Measurements from ENCODE around the gene OST4. TPM values are rescaled to one million over a fixed set of nuclear protein-coding genes. Genes with fewer than 3 reads are reported as not detected.

Gene OST4
- total RNA-seq, 1 donor from 2014 or later: 84.6 TPM

DNA sequence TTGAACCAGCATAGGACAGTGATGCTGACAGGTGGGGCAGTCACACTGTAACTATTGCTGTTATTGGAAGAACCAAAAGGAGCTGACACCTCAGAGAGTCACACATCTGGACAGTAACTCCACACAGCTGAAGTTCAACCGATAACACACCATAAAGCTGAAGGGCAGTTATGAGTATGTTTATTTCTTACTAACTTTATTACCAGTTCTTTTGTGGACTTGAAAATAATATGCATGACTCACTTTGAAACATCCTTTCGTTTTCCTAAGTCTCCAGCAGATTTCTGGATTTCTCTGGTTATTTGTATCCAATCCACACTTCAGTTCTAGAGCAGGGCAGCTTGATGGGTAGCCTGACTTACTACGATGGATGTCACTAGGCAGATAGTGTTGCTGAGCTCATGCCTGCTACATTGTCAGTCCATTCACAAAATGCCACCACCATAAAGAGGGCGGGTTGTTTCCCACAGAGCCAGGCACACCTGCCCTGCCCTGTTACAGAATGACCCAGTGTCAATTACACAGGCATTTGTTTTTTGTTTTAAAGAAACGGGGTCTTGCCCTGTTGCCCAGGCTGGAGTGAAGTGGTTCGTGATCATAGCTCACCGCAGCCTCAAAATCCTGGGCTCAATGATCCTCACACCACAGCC lies 28.3 kb downstream of the OST4 start:
- H3K9ac ChIP-seq: no peak overlapping the region
- H3K36me3 ChIP-seq: no peaks in the 10 kb centered on the region
- H3K4me3 ChIP-seq: no peak overlapping the region
- Mint-ChIP-seq H3K36me3 (peaks cover 12% of the 10 kb centered on the region), H3K4me3 (no peak overlapping the region), H3K27me3 (ENCODE audit: insufficient read depth, low read depth) (no peaks in the 10 kb centered on the region), H3K27ac (no peak overlapping the region), H3K4me1 (no peaks in the 10 kb centered on the region), H3K9me3 (no peaks in the 10 kb centered on the region)
- TF ChIP-seq, protein P1, sequence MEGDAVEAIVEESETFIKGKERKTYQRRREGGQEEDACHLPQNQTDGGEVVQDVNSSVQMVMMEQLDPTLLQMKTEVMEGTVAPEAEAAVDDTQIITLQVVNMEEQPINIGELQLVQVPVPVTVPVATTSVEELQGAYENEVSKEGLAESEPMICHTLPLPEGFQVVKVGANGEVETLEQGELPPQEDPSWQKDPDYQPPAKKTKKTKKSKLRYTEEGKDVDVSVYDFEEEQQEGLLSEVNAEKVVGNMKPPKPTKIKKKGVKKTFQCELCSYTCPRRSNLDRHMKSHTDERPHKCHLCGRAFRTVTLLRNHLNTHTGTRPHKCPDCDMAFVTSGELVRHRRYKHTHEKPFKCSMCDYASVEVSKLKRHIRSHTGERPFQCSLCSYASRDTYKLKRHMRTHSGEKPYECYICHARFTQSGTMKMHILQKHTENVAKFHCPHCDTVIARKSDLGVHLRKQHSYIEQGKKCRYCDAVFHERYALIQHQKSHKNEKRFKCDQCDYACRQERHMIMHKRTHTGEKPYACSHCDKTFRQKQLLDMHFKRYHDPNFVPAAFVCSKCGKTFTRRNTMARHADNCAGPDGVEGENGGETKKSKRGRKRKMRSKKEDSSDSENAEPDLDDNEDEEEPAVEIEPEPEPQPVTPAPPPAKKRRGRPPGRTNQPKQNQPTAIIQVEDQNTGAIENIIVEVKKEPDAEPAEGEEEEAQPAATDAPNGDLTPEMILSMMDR (IDR thresholded peaks at IDR 0.05): no peak
- no peak for TF ChIP-seq EZH2phosphoT487 (IDR thresholded peaks at IDR 0.05)
- no peak for TF ChIP-seq EZH2 (IDR thresholded peaks at IDR 0.05)
- H2AFZ ChIP-seq (replicated peaks): no peak overlapping the region
- no peak overlapping the region for H3K27ac ChIP-seq
- H3K27me3 ChIP-seq: no peaks in the 10 kb centered on the region
- no peaks in the 10 kb centered on the region for H3K9me3 ChIP-seq (ENCODE audit: low read depth)
- H3K79me2 ChIP-seq (ENCODE audit: low read depth): no peaks in the 10 kb centered on the region
- peaks cover under 1% of the 10 kb centered on the region for H3F3A ChIP-seq (ENCODE audit: low read depth)
- no peak overlapping the region for H3K4me2 ChIP-seq
- no peak for DNase-seq (ENCODE audit: low spot score)
- H4K20me1 ChIP-seq (ENCODE audit: low read depth): no peaks in the 10 kb centered on the region
- H3K4me1 ChIP-seq: no peaks in the 10 kb centered on the region

DNA sequence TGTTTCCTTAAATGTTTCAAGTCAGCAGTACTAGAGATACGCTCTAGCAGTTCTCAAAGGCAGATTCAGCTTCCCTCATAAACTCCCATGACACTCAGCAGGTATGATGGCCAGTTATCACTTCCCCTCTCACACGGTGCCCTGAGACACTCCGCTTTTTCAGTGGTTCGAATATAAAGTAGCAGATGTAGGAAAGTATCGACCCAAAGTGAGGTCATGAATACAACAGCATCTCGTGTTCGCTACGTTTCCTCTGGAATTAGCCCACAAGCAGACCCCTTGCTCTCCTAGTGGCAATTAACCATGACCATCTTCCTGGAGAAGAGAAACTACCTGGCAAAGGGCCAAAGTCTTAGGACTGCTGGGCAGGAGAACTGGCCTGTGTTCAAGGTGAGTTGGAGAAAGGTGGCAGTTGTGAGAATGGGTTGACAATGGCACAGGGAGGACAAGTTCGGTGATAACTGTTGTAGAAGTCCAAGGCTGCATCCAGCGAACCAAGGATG lies 29.2 kb downstream of the OST4 start:
- no peaks in the 10 kb centered on the region for H3K9me3 Mint-ChIP-seq
- H4K20me1 ChIP-seq (ENCODE audit: low read depth): no peaks in the 10 kb centered on the region
- H3K4me2 ChIP-seq: no peak overlapping the region
- H3K36me3 Mint-ChIP-seq: peaks cover 12% of the 10 kb centered on the region
- H3K27ac Mint-ChIP-seq: no peak overlapping the region
- H3K4me3 Mint-ChIP-seq: no peak overlapping the region
- no peak overlapping the region for H3K27ac ChIP-seq
- TF ChIP-seq EZH2phosphoT487 (IDR thresholded peaks at IDR 0.05) (no peak), EZH2 (IDR thresholded peaks at IDR 0.05) (no peak)
- TF ChIP-seq, protein P1 (IDR thresholded peaks at IDR 0.05): no peak
- no peaks in the 10 kb centered on the region for H3K9me3 ChIP-seq (ENCODE audit: low read depth)
- H3K27me3 ChIP-seq: no peaks in the 10 kb centered on the region
- H3K4me1 ChIP-seq: no peaks in the 10 kb centered on the region
- no peaks in the 10 kb centered on the region for H3K27me3 Mint-ChIP-seq (ENCODE audit: insufficient read depth, low read depth)
- no peak overlapping the region for H3K4me3 ChIP-seq
- no peak overlapping the region for H2AFZ ChIP-seq (replicated peaks)
- H3K36me3 ChIP-seq: no peaks in the 10 kb centered on the region
- H3K9ac ChIP-seq: no peak overlapping the region
- no peaks in the 10 kb centered on the region for H3K4me1 Mint-ChIP-seq
- no peak for DNase-seq (ENCODE audit: low spot score)
- H3K79me2 ChIP-seq (ENCODE audit: low read depth): no peaks in the 10 kb centered on the region
- no peaks in the 10 kb centered on the region for H3F3A ChIP-seq (ENCODE audit: low read depth)

DNA sequence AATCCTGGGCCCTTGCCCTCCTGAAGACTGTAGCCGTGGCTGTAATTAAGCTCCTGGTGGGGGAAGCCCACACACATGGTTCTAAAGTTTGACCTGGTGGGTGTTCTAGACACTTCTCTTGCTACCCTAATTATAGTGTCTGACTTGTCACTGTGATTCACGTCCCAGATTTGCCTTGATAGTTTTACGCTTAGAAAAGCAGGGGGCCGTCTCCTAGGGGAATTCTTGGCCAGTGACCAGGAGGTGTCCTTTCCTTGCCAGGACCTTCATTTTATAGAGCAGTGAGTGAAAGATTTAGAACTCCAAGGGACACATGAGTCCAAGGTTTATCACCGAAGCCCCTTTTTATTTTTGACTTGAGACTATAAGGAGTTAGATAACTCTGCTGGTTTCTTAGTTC lies 29.7 kb downstream of the OST4 start:
- Histone ChIP-seq H3F3A (ENCODE audit: low read depth) (no peaks in the 10 kb centered on the region), H3K9me3 (ENCODE audit: low read depth) (no peaks in the 10 kb centered on the region), H3K79me2 (ENCODE audit: low read depth) (no peaks in the 10 kb centered on the region), H3K4me3 (no peak overlapping the region), H3K4me1 (no peaks in the 10 kb centered on the region), H3K36me3 (no peaks in the 10 kb centered on the region), H3K4me2 (no peak overlapping the region), H2AFZ (replicated peaks) (no peak overlapping the region), H4K20me1 (ENCODE audit: low read depth) (no peaks in the 10 kb centered on the region), H3K9ac (no peak overlapping the region), H3K27ac (no peak overlapping the region), H3K27me3 (no peaks in the 10 kb centered on the region)
- Mint-ChIP-seq H3K9me3 (no peaks in the 10 kb centered on the region), H3K4me1 (no peaks in the 10 kb centered on the region), H3K4me3 (no peak overlapping the region), H3K36me3 (peaks cover 14% of the 10 kb centered on the region), H3K27me3 (ENCODE audit: insufficient read depth, low read depth) (no peaks in the 10 kb centered on the region), H3K27ac (no peak overlapping the region)
- DNase-seq (ENCODE audit: low spot score): no peak
- TF ChIP-seq EZH2 (IDR thresholded peaks at IDR 0.05): no peak
- TF ChIP-seq, protein P1 (IDR thresholded peaks at IDR 0.05): no peak
